ENCODE results near the gene KRTAP5-8.

KRTAP5-8 gene

GRCh38 chr11:71544525-71545214 lies 6.8 kb downstream of the KRTAP5-8 start:
- no peak overlapping the region for H3K4me2 ChIP-seq (ENCODE audit: low read length)

GRCh38 chr11:71545405-71545966 lies 7.7 kb downstream of the KRTAP5-8 start:
- Histone ChIP-seq H3K9ac (ENCODE audit: low read length) (no peak overlapping the region), H3K9me3 (ENCODE audit: insufficient read depth, low read length) (peaks cover 9% of the 10 kb centered on the region; the same call in 1 of the 2 replicates), H4K20me1 (ENCODE audit: insufficient read depth, low read length) (no peaks in the 10 kb centered on the region), H3K4me1 (ENCODE audit: low read length) (peaks cover 29% of the 10 kb centered on the region), H3K36me3 (replicated peaks; ENCODE audit: low read depth, low read length) (peaks cover 2% of the 10 kb centered on the region), H3K4me2 (ENCODE audit: low read length) (no peak overlapping the region), H3K27ac (ENCODE audit: low read length) (no peak overlapping the region), H3K27me3 (ENCODE audit: low read depth, low read length) (peaks cover 32% of the 10 kb centered on the region), H3K79me2 (ENCODE audit: low read length) (no peaks in the 10 kb centered on the region), H2AFZ (ENCODE audit: low read depth, low read length) (no peak overlapping the region), H3K4me3 (ENCODE audit: low read length) (no peak overlapping the region)
- no peak for TF ChIP-seq EZH2phosphoT487 (IDR thresholded peaks at IDR 0.05; ENCODE audit: low read depth)
- no peak for TF ChIP-seq CTCF (IDR thresholded peaks at IDR 0.05; ENCODE audit: low read depth, low read length)

More at GRCh38 chr11:71544525-71545214, 6.8 kb downstream of the KRTAP5-8 start:
- Histone ChIP-seq H3K36me3 (replicated peaks; ENCODE audit: low read depth, low read length) (peaks cover 3% of the 10 kb centered on the region), H3K79me2 (ENCODE audit: low read length) (no peaks in the 10 kb centered on the region), H3K9ac (ENCODE audit: low read length) (no peak overlapping the region), H3K9me3 (ENCODE audit: insufficient read depth, low read length) (peaks cover 9% of the 10 kb centered on the region; the same call in 1 of the 2 replicates), H3K4me3 (ENCODE audit: low read length) (no peak overlapping the region), H3K4me1 (ENCODE audit: low read length) (peaks cover 29% of the 10 kb centered on the region), H2AFZ (ENCODE audit: low read depth, low read length) (no peak overlapping the region), H3K27me3 (ENCODE audit: low read depth, low read length) (peaks cover 24% of the 10 kb centered on the region), H4K20me1 (ENCODE audit: insufficient read depth, low read length) (no peaks in the 10 kb centered on the region), H3K27ac (ENCODE audit: low read length) (no peak overlapping the region)
- TF ChIP-seq CTCF (IDR thresholded peaks at IDR 0.05; ENCODE audit: low read depth, low read length) (no peak), EZH2phosphoT487 (IDR thresholded peaks at IDR 0.05; ENCODE audit: low read depth) (no peak)

GRCh38 chr11:71548120-71548519 lies 10.3 kb downstream of the KRTAP5-8 start, which contains the start of gene KRTAP5-9:
Gene KRTAP5-9 (plus strand): TSS chr11:71548420. CDS start chr11:71548658, 238 bp downstream.
- Histone ChIP-seq H3K9me3 (ENCODE audit: insufficient read depth, low read length) (no peaks in the 10 kb centered on the region), H3K4me1 (ENCODE audit: low read length) (peaks cover 43% of the 10 kb centered on the region), H3K4me3 (ENCODE audit: low read length) (no peak within 1 kb of the TSS), H4K20me1 (ENCODE audit: insufficient read depth, low read length) (no peaks in the 10 kb centered on the region), H3K27me3 (ENCODE audit: low read depth, low read length) (peaks cover 38% of the 10 kb centered on the region), H2AFZ (ENCODE audit: low read depth, low read length) (no peak within 1 kb of the TSS), H3K36me3 (replicated peaks; ENCODE audit: low read depth, low read length) (no peaks in the 10 kb centered on the region), H3K4me2 (ENCODE audit: low read length) (no peak within 1 kb of the TSS), H3K9ac (ENCODE audit: low read length) (no peak within 1 kb of the TSS), H3K79me2 (ENCODE audit: low read length) (no peaks in the 10 kb centered on the region), H3K27ac (ENCODE audit: low read length) (no peak within 1 kb of the TSS)
- TF ChIP-seq EZH2phosphoT487 (IDR thresholded peaks at IDR 0.05; ENCODE audit: low read depth) (no peak), CTCF (IDR thresholded peaks at IDR 0.05; ENCODE audit: low read depth, low read length) (no peak)

- Histone ChIP-seq H3K9me3 (ENCODE audit: insufficient read depth, low read length) (no peaks in the 10 kb centered on the region), H3K4me3 (ENCODE audit: low read length) (no peak overlapping the region), H3K27ac (ENCODE audit: low read length) (no peak overlapping the region), H3K27me3 (ENCODE audit: low read depth, low read length) (peaks cover 38% of the 10 kb centered on the region), H3K4me1 (ENCODE audit: low read length) (peaks cover 37% of the 10 kb centered on the region), H3K79me2 (ENCODE audit: low read length) (no peaks in the 10 kb centered on the region), H4K20me1 (ENCODE audit: insufficient read depth, low read length) (no peaks in the 10 kb centered on the region), H2AFZ (ENCODE audit: low read depth, low read length) (no peak overlapping the region), H3K36me3 (replicated peaks; ENCODE audit: low read depth, low read length) (no peaks in the 10 kb centered on the region), H3K4me2 (ENCODE audit: low read length) (no peak overlapping the region), H3K9ac (ENCODE audit: low read length) (no peak overlapping the region)
- no peak for TF ChIP-seq CTCF (IDR thresholded peaks at IDR 0.05; ENCODE audit: low read depth, low read length)
- no peak for TF ChIP-seq EZH2phosphoT487 (IDR thresholded peaks at IDR 0.05; ENCODE audit: low read depth)
Observed at GRCh38 chr11:71548716-71549151, 10.9 kb downstream of the KRTAP5-8 start.

Measured in OCI-LY3 (cell line).